VCaP (cell line): ENCODE results near the gene MRPL10.

Source experiments
- H3K27ac ChIP-seq: fragments of 450-650 bp; 2 replicates; pipeline ENCODE4 v1.5.1; 2017
- TF ChIP-seq, protein P1 (sequence below): fragments of 450-650 bp; conservative IDR thresholded peaks from 2 replicates; pipeline ENCODE4 v1.5.1; 2017; ENCODE audit warnings: mild to moderate bottlenecking, moderate library complexity

The MRPL10 gene

DNA sequence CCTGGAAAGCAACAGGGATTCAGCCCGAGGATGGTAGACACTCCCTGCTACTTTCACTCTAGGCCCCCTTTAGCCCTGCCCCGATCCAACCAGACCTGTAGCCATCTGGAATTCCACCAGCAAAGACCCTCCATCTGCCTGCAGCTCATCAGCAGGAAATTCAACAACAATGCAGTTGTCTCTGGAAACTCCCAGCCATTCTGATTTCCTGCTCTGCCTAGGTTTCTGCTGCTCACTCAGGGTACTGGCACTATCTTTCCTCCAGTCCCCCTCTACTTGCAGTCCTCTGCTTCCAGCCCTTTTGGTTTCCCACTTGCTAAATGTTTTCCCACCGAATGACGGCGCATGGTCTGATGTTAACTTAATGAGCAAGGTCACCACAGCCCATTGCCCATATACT lies 22.3 kb upstream of the MRPL10 start:
- TF ChIP-seq, protein P1, sequence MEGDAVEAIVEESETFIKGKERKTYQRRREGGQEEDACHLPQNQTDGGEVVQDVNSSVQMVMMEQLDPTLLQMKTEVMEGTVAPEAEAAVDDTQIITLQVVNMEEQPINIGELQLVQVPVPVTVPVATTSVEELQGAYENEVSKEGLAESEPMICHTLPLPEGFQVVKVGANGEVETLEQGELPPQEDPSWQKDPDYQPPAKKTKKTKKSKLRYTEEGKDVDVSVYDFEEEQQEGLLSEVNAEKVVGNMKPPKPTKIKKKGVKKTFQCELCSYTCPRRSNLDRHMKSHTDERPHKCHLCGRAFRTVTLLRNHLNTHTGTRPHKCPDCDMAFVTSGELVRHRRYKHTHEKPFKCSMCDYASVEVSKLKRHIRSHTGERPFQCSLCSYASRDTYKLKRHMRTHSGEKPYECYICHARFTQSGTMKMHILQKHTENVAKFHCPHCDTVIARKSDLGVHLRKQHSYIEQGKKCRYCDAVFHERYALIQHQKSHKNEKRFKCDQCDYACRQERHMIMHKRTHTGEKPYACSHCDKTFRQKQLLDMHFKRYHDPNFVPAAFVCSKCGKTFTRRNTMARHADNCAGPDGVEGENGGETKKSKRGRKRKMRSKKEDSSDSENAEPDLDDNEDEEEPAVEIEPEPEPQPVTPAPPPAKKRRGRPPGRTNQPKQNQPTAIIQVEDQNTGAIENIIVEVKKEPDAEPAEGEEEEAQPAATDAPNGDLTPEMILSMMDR, result no peak
- H3K27ac ChIP-seq, result no peak overlapping the region

DNA sequence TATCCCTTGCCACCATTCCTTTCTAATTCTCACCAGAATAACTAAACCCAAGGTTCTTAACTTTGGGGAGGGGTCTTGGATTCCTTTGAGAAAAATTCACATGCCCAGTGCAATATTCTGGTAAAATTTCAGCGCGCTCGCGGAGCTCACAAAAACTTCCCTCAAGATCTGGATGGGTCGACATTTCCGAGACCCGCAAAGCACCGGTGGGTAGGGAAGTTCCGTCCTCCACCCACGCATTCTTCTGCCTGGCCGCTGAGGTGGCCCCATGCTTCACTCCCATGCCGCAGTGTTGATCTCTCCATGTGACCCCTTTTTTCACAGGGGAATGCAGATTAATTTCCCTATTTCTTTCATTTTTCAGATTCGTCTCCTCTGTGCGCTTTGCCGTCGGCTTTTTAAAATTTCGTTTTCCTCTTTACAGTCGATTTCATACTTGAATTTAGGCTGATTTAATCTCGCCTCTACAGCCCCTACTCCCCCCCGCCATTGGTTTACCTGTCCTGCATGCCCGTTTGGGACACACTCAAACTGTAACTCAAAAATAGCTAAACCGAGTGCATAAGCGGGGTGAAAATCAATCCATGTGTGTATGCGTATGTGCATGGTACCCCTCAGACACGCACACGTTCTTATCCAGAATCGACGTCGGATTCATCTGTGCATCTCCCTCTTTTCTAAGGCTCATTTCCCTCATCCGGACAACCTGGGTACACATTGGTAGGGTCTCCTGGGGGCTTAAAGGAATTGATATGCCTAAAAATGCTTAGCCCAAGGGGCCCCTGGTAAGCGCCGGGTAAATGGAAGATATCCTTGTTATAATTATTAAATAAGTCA lies 21.0 kb upstream of the MRPL10 start:
- no peak overlapping the region for H3K27ac ChIP-seq
- TF ChIP-seq, protein P1, result no peak

DNA sequence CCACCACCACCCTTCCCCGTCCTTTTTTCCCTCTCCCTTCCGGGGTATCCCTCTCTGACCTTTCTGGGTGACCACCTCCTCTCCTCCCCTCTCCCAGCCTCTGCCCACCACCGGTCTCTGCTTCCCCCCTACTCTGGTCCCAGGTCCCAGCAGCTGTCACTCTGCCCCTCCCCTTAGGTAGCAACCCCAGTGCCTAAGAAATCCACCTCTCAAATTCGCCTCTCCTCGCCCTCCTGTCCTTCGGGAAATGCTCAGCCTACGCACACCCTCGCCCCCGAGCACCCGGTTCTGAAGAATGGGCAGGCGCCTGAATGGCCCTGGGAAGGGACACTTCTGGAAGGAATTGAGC lies 20.4 kb upstream of the MRPL10 start:
- TF ChIP-seq, protein P1, result no peak
- peak overlapping the region; percentile 83; the same call in 1 of the 2 replicates for H3K27ac ChIP-seq

DNA sequence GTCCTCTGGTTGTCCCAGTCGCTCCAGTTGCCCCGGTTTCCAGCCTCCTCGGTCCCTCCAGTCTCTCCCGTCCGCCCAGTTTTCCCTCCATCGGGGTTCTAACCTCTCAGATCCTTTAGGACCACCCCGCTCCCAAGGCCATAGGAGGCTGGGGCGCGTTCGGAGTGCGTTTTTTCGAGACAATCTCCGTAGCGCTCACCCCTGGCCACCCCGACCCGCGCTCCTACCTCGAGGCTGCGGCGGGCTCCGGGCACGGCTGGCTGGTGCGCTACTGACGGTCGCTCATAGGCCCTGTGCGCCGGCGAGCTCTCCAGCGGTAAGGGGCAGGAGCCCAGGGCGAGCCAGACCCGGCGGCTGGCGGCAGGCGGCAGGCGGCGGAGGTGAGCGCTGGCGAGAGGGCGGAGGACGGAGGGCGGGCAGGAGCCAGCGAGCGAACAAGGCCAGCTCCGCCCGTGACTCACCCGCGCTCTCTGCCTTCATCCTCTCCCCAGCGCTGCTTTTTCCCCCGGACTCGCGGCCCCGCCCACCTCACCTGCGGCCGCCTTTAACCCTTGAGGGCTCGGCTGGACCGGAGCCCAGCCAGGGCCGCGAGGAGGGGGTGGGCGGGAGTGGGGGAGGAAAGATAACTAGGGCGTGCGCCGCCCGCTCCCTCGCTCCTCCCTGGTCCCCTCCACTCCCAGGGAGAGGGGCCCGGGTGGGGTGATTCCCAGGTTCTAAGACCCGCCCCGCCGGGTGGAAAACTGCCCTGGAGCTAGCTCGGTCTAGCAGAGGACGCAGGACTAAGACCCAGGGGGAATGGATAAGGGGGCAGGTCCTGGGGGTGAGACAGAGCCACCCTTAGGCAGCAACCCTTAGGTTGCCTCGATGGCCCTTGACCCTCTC lies 19.6 kb upstream of the MRPL10 start, which contains the start of gene SP6:
Gene SP6 (minus strand): TSS at position 472 of the 882 bp plus-strand sequence. CDS start 2,734 bp downstream, outside the sequence.
- peak within 1 kb of the TSS; percentile 83 for H3K27ac ChIP-seq
- TF ChIP-seq, protein P1, result peak; percentile 35

DNA sequence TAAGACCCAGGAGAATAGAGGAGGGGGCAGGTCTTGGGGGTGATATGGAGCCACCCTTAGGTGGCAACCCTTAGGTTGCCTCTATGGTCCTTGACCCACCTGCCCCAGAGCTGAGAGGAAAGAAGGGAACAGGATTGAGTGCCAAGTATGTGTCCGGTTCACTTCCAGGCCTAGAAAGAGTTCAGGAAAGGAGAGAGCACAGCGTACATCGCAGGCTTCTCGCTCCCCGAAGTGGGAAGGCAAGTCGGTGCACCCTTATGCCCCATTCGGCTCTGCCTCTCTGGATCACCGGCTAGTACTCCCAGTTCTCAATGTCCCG lies 19.0 kb upstream of the MRPL10 start:
- H3K27ac ChIP-seq, result peak overlapping the region; percentile 83
- TF ChIP-seq, protein P1, result no peak

DNA sequence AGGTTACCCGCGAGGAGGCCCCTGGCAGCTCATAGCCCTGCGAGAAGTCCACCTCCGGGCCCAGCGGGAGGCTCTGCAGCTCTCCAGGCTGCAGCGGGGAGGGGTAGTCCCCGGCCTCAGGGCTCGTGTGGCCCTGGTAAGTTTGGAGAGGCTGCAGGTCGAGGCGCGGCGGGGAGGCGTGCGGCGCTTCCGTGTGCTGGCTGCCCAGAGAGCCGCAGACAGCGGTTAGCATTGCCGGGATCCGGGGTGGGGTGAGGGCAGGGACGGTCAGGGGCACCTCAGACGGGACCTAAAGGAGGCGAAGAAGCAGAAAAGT lies 16.8 kb upstream of the MRPL10 start:
- TF ChIP-seq, protein P1, result no peak
- no peak overlapping the region for H3K27ac ChIP-seq
